PC-9 (cell line): Measurements from ENCODE around the gene APOM. TPM values are rescaled to one million over a fixed set of nuclear protein-coding genes. Genes with fewer than 3 reads are reported as not detected.
A peak's percentile ranks its signal among the peaks of the same experiment; 100 is the strongest.

Source experiments
- BruUV-seq: library from RNA; stranded (reverse); fragments of 400-500 nt; replicated peaks from 2 replicates; lab custom pipeline; 2021; lab: Mats Ljungman, UMichigan
- CTCF ChIA-PET: fragments of 300-600 bp; sonication (Branson Sonifier 250); formaldehyde crosslinking; loops from one replicate; lab custom pipeline; 2022; ENCODE audit warnings: antibody characterized with exemption; lab: Charles Lee
- POLR2A ChIA-PET: fragments of 300-600 bp; sonication (Branson Sonifier 250); formaldehyde crosslinking; loops from one replicate; lab custom pipeline; 2022; ENCODE audit warnings: antibody characterized with exemption; ENCODE audit not compliant: unreplicated experiment; lab: Charles Lee
- DNase-seq, 2 experiments: peaks; one replicate each; pipeline versions ENCODE4 v3.0.0 to v3.0.0-alpha.2; 2015 to 2022; ENCODE audit warnings: mixed read lengths in 1 of 2
- H2AFZ ChIP-seq: fragments of 200-600 bp; sonication (generic); 2 replicates; pipeline ENCODE4 v1.8.1; 2017; ENCODE audit warnings: antibody characterized with exemption
- H3F3A ChIP-seq: fragments of 200-600 bp; sonication (generic); 2 replicates; pipeline ENCODE4 v1.8.1; 2017; ENCODE audit warnings: antibody characterized with exemption, mild to moderate bottlenecking, low read depth; ENCODE audit not compliant: insufficient read depth
- H3K27ac ChIP-seq: fragments of 200-600 bp; sonication (generic); 2 replicates; pipeline ENCODE4 v1.6.1; 2016; ENCODE audit warnings: mixed run types
- H3K27me3 ChIP-seq: fragments of 200-600 bp; sonication (generic); 2 replicates; pipeline ENCODE4 v1.6.1; 2016; ENCODE audit warnings: low read depth, mixed run types; ENCODE audit not compliant: insufficient read depth
- H3K36me3 ChIP-seq: fragments of 200-600 bp; sonication (generic); 2 replicates; pipeline ENCODE4 v1.6.1; 2016; ENCODE audit warnings: low read depth, mixed run types
- H3K4me1 ChIP-seq: fragments of 200-600 bp; sonication (generic); replicated peaks from 2 replicates; pipeline ENCODE4 v1.6.1; 2016; ENCODE audit warnings: mixed run types; ENCODE audit not compliant: insufficient read depth
- H3K4me2 ChIP-seq: fragments of 200-600 bp; sonication (generic); 2 replicates; pipeline ENCODE4 v1.6.1; 2017; ENCODE audit warnings: mixed run types
- H3K4me3 ChIP-seq: fragments of 200-600 bp; sonication (generic); 2 replicates; pipeline ENCODE4 v1.6.1; 2016; ENCODE audit warnings: mixed run types
- H3K79me2 ChIP-seq: fragments of 200-600 bp; sonication (generic); 2 replicates; pipeline ENCODE4 v1.6.1; 2017; ENCODE audit warnings: low read depth, mixed run types
- H3K9me2 ChIP-seq: fragments of 200-600 bp; sonication (generic); 2 replicates; pipeline ENCODE4 v1.8.1; 2017; ENCODE audit warnings: mild to moderate bottlenecking; ENCODE audit not compliant: insufficient read depth
- H3K9me3 ChIP-seq: fragments of 200-600 bp; sonication (generic); 2 replicates; pipeline ENCODE4 v1.8.1; 2016; ENCODE audit warnings: low read depth; ENCODE audit not compliant: insufficient read depth
- H4K20me1 ChIP-seq: fragments of 200-600 bp; sonication (generic); 2 replicates; pipeline ENCODE4 v1.8.1; 2017; ENCODE audit not compliant: insufficient read depth
- EZH2 ChIP-seq: fragments of 200-600 bp; sonication (generic); IDR thresholded peaks from 2 replicates; pipeline ENCODE4 v1.8.0; 2017; ENCODE audit warnings: antibody characterized with exemption, low read depth
- intact Hi-C: fragments of 100-400 bp; cut with micrococcal nuclease; formaldehyde crosslinking; loops from one replicate; pipeline ENCODE4 v1.10.0; 2022; ENCODE audit not compliant: unreplicated experiment
- total RNA-seq: library from RNA; stranded (reverse); gene quantifications from 2 replicates; pipeline ENCODE4 v1.2.3, GENCODE V29; 2021
- TF ChIP-seq, protein P1 (sequence below): fragments of 200-600 bp; sonication (generic); conservative IDR thresholded peaks from 2 replicates; pipeline ENCODE4 v1.6.1; 2017; ENCODE audit warnings: mixed run types, antibody characterized with exemption, mild to moderate bottlenecking, moderate library complexity

The APOM gene
- total RNA-seq, 1 experiment from 2014 or later, result 2.9 TPM

DNA sequence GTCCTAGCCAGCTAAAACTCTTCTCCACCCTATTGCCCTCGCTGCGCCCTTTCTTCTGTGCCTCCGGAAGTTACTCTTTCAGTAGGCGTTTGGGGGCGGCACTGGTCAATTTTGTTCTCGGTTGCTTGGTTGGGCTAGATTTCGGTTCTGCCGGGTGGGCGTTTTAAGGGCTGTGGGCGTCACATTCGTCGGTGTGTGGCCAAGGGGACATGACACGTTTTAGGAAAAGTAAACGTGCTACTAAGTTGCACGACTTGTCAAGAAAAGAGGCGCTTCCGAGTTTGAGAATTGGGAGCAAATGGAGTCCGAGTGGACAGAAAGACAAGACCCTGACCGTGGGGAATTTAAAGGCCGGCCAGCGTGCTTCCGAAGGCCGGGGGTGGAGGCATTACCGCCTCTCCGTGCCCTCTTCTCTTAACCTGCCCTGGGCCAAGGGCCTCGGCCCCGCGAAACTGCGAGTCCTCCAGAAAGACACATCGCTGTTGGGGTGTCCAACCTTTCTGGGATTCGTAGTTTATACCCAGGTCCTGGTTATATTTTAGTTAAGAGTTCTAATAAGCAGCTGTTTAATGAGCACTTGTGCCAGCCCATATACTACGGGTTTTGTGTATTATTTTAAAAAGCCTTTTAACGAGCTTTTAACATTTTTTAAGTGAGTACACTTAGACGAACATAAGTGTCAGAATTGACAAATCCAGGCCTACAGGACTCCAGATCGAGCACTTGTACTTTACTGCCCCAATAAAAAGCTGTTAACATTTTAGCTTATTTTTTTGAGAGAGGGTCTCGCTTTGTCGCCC, 2.6 kb upstream of the APOM start:
- Histone ChIP-seq H2AFZ (peak overlapping the region; percentile 83), H3K9me3 (no peaks in the 10 kb centered on the region), H3F3A (peaks cover 14% of the 10 kb centered on the region), H4K20me1 (peaks cover 20% of the 10 kb centered on the region), H3K79me2 (peaks cover 44% of the 10 kb centered on the region), H3K27me3 (no peaks in the 10 kb centered on the region), H3K9me2 (no peaks in the 10 kb centered on the region), H3K4me1 (peaks cover 14% of the 10 kb centered on the region), H3K36me3 (peaks cover 8% of the 10 kb centered on the region; the same call in 1 of the 2 replicates), H3K4me2 (peak overlapping the region; percentile 81), H3K4me3 (peak overlapping the region; percentile 79), H3K27ac (peak overlapping the region; percentile 92)
- TF ChIP-seq, protein P1, sequence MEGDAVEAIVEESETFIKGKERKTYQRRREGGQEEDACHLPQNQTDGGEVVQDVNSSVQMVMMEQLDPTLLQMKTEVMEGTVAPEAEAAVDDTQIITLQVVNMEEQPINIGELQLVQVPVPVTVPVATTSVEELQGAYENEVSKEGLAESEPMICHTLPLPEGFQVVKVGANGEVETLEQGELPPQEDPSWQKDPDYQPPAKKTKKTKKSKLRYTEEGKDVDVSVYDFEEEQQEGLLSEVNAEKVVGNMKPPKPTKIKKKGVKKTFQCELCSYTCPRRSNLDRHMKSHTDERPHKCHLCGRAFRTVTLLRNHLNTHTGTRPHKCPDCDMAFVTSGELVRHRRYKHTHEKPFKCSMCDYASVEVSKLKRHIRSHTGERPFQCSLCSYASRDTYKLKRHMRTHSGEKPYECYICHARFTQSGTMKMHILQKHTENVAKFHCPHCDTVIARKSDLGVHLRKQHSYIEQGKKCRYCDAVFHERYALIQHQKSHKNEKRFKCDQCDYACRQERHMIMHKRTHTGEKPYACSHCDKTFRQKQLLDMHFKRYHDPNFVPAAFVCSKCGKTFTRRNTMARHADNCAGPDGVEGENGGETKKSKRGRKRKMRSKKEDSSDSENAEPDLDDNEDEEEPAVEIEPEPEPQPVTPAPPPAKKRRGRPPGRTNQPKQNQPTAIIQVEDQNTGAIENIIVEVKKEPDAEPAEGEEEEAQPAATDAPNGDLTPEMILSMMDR, result no peak; the same call in 1 of the 2 replicates
- no peak for TF ChIP-seq EZH2
- peak in 1 of 2 experiments; percentile 86 for DNase-seq
- ChIA-PET POLR2A (interaction anchor here (0.5 to 0.7 kb wide), 5 partner anchors 7 to 1208 kb away, joined by 4 to 26 read pairs (median 6); partner anchors contain the start of genes C6orf47, LSM2 and NFKBIL1), CTCF (interaction anchor here (0.6 to 0.7 kb wide), 2 partner anchors 19 to 227 kb away, joined by 3 to 17 read pairs; no protein-coding TSS in a partner anchor)
- intact Hi-C loops, result loop anchor here (1.0 to 2.0 kb wide), 3 partner anchors 7 to 50 kb away; partner anchors contain the start of genes ABHD16A, C6orf47 and PRRC2A
- TSS peak; percentile 87 for BruUV-seq

DNA sequence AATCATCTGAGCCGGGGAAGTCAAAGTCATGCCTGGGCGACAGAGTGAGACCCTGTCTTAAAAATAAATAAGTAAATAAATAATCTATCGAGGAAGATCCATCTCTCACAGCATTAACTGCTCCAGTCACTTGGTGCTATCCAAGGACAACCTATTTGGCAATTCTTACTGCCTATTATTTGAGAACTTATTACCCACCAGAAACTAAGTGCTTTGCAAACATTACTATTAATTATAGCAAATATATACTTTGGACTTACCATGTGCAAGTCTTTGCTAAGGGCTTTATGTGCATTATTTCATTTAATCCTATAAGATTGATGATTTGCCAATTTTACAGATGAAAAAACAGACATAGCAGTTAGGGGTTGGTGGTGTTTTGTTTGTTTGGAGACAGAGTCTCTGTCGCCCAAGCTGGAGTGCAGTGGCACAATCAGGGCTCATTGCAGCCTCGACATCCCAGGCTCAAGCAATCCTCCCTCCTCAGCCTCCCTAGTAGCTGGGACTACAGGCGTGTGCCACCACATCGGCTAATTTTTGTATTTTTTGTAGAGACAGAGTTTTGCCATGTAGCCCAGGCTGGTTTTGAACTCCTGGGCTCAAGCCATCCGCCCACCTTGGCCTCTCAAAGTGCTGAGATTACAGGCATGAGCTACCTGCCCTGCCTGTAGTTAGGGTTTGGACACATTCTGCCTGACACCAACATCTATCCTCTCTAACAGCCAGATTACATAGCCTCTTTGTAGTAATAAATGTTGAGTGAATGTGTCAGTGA, 933 bp upstream of the APOM start:
- Histone ChIP-seq H3K9me3 (no peaks in the 10 kb centered on the region), H3K4me3 (no peak overlapping the region), H3K27me3 (no peaks in the 10 kb centered on the region), H4K20me1 (peaks cover 21% of the 10 kb centered on the region; the same call in 1 of the 2 replicates), H3K79me2 (peaks cover 48% of the 10 kb centered on the region), H3F3A (peaks cover 14% of the 10 kb centered on the region), H3K36me3 (peaks cover 4% of the 10 kb centered on the region; the same call in 1 of the 2 replicates), H3K9me2 (no peaks in the 10 kb centered on the region), H3K4me2 (no peak overlapping the region), H3K4me1 (peaks cover 27% of the 10 kb centered on the region), H3K27ac (no peak overlapping the region), H2AFZ (no peak overlapping the region)
- intact Hi-C loops, result no loop called here
- CTCF ChIA-PET, result no interaction called here
- POLR2A ChIA-PET, result no interaction called here
- DNase-seq, result no peak
- no peak for TF ChIP-seq EZH2
- TF ChIP-seq, protein P1, result no peak
- no TSS peak for BruUV-seq
